ENCODE data around the gene ADARB2. TPM values are rescaled to one million over a fixed set of nuclear protein-coding genes. Genes with fewer than 3 reads are reported as not detected.

The ADARB2 gene
- total and polyA plus RNA-seq, 2 experiments from 2014 or later = 0.13 to 0.48 TPM

DNA sequence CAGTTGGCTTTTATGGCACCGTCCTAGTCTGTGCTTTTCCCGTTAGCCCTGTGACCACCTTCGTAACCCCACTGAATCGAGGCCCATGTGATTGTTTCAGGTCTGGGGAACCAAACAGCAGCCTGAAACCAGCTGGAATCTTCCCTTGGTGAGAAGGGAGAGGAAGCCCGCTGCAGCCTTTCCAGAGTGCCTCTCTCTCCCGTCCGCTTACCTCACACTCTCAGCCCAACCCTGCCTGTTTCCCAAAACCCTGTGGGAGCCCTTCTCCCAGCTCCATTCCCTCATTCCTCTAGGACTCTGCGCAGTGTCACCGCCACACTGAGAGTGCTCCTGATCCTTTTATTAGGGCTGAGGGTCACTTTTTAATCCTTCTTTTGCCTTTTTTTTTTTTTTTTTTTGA lies 541.5 kb downstream of the ADARB2 start:
- Histone ChIP-seq H3K27me3 (no peaks in the 10 kb centered on the region), H2AFZ (no peak overlapping the region), H3K36me3 (replicated peaks; ENCODE audit: insufficient read depth, low read depth) (no peaks in the 10 kb centered on the region), H3K79me2 (no peaks in the 10 kb centered on the region), H3K9me3 (ENCODE audit: low read depth) (no peaks in the 10 kb centered on the region), H3K4me3 (no peak overlapping the region), H3K27ac (peak overlapping the region; percentile 66), H3K9me2 (replicated peaks; ENCODE audit: insufficient read depth) (no peaks in the 10 kb centered on the region), H3K4me1 (ENCODE audit: insufficient read depth) (no peaks in the 10 kb centered on the region), H3K4me2 (peak overlapping the region; percentile 35), H4K20me1 (ENCODE audit: insufficient read depth, poor library complexity, severe bottlenecking) (no peaks in the 10 kb centered on the region)
- no peak for DNase-seq (ENCODE audit: low spot score)
- WGBS (ENCODE audit: low lambda C conversion rate, missing lambda C conversion rate) = 57% methylated on average over 9 of the region's 9 CpGs
- TF ChIP-seq, protein P1, sequence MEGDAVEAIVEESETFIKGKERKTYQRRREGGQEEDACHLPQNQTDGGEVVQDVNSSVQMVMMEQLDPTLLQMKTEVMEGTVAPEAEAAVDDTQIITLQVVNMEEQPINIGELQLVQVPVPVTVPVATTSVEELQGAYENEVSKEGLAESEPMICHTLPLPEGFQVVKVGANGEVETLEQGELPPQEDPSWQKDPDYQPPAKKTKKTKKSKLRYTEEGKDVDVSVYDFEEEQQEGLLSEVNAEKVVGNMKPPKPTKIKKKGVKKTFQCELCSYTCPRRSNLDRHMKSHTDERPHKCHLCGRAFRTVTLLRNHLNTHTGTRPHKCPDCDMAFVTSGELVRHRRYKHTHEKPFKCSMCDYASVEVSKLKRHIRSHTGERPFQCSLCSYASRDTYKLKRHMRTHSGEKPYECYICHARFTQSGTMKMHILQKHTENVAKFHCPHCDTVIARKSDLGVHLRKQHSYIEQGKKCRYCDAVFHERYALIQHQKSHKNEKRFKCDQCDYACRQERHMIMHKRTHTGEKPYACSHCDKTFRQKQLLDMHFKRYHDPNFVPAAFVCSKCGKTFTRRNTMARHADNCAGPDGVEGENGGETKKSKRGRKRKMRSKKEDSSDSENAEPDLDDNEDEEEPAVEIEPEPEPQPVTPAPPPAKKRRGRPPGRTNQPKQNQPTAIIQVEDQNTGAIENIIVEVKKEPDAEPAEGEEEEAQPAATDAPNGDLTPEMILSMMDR (IDR thresholded peaks at IDR 0.05; ENCODE audit: poor library complexity) = no peak
- TF ChIP-seq EZH2 (IDR thresholded peaks at IDR 0.05; ENCODE audit: borderline replicate concordance) (no peak), EZH2phosphoT487 (IDR thresholded peaks at IDR 0.05; ENCODE audit: low read depth, severe bottlenecking, unreplicated experiment) (no peak)

DNA sequence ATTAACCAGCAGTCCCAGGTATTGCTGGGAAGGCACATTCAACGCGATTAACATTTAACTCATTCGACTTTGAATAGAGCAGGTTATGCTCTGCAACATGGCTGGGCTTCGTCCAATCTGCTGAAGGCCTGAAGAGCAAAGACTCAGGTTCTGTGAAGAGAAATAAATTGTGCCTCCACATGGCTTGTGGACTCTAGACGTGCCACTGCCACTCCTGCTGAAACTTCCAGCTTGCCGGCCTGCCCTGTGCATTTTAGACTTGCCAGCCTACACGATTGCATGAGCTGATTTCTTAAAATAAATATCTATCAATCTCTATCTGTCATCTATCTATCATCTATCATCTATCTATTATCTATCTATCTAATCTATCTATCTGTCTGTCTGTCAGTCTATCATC lies 543.2 kb downstream of the ADARB2 start:
- TF ChIP-seq EZH2 (IDR thresholded peaks at IDR 0.05; ENCODE audit: borderline replicate concordance) = no peak
- H4K20me1 ChIP-seq (ENCODE audit: insufficient read depth, poor library complexity, severe bottlenecking) = no peaks in the 10 kb centered on the region
- 66% methylated on average over 7 of the region's 7 CpGs for WGBS (ENCODE audit: low lambda C conversion rate, missing lambda C conversion rate)

DNA sequence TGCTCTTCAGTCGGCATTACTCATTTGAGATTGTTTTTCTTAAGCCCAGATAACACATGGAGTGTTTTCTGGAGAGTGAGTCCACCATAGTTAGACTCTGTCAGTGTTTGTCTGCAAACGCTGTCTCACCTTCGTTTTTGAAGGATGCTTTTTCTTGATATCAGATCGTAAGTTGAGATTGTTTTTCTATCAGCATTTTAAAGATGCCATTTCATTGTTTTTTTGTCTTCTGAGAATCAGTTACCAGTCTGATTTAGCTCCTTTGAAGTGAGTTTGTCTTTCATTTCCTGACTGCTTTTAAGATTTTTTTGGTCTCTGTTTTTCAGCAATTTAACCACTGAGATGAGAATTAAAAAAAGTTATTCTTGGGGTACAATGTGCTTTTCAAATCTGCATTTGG lies 543.8 kb downstream of the ADARB2 start:
- Histone ChIP-seq H3K4me3 (no peak overlapping the region), H4K20me1 (ENCODE audit: insufficient read depth, poor library complexity, severe bottlenecking) (no peaks in the 10 kb centered on the region), H2AFZ (no peak overlapping the region), H3K27ac (no peak overlapping the region), H3K27me3 (no peaks in the 10 kb centered on the region), H3K9me2 (replicated peaks; ENCODE audit: insufficient read depth) (no peaks in the 10 kb centered on the region), H3K79me2 (no peaks in the 10 kb centered on the region), H3K4me2 (no peak overlapping the region), H3K9me3 (ENCODE audit: low read depth) (no peaks in the 10 kb centered on the region), H3K4me1 (ENCODE audit: insufficient read depth) (no peaks in the 10 kb centered on the region), H3K36me3 (replicated peaks; ENCODE audit: insufficient read depth, low read depth) (no peaks in the 10 kb centered on the region)
- DNase-seq (ENCODE audit: low spot score) = no peak
- WGBS (ENCODE audit: low lambda C conversion rate, missing lambda C conversion rate) = 68% methylated on average over 4 of the region's 4 CpGs
- TF ChIP-seq EZH2phosphoT487 (IDR thresholded peaks at IDR 0.05; ENCODE audit: low read depth, severe bottlenecking, unreplicated experiment) = no peak
- no peak for TF ChIP-seq EZH2 (IDR thresholded peaks at IDR 0.05; ENCODE audit: borderline replicate concordance)
- TF ChIP-seq, protein P1 (IDR thresholded peaks at IDR 0.05; ENCODE audit: poor library complexity) = no peak

More for the DNA sequence above, 543.2 kb downstream of the ADARB2 start:
- Histone ChIP-seq H3K79me2 (no peaks in the 10 kb centered on the region), H3K4me1 (ENCODE audit: insufficient read depth) (no peaks in the 10 kb centered on the region), H3K9me2 (replicated peaks; ENCODE audit: insufficient read depth) (no peaks in the 10 kb centered on the region), H3K4me3 (no peak overlapping the region), H3K4me2 (no peak overlapping the region), H3K9me3 (ENCODE audit: low read depth) (no peaks in the 10 kb centered on the region), H3K27me3 (no peaks in the 10 kb centered on the region), H3K36me3 (replicated peaks; ENCODE audit: insufficient read depth, low read depth) (no peaks in the 10 kb centered on the region), H3K27ac (no peak overlapping the region), H2AFZ (no peak overlapping the region)
- DNase-seq (ENCODE audit: low spot score) = no peak

DNA sequence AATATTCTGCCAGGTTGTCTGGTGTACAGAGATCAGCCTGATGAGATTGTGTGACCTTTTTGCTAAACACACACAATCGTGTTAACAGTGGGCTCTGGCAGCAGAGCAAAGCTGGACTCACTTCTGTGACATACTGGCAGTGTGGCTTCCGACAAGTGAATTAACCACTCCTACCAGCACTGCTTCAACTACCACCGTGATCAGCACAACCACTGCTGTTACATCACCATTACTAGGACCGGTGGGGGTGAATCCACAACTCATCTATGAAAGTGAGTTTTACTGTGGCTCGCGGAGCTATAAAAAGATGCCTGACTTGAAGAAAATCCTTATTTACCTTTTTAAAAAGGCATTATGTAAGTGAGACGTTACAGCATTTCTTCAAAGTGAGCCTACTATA lies 545.6 kb downstream of the ADARB2 start:
- no peaks in the 10 kb centered on the region for H3K27me3 ChIP-seq
- no peak overlapping the region for H3K4me2 ChIP-seq
- H2AFZ ChIP-seq = no peak overlapping the region
- no peaks in the 10 kb centered on the region for H3K4me1 ChIP-seq (ENCODE audit: insufficient read depth)
- no peaks in the 10 kb centered on the region for H3K9me2 ChIP-seq (replicated peaks; ENCODE audit: insufficient read depth)
- H3K9me3 ChIP-seq (ENCODE audit: low read depth) = no peaks in the 10 kb centered on the region
- H3K27ac ChIP-seq = no peak overlapping the region
- no peak for DNase-seq (ENCODE audit: low spot score)
- no peaks in the 10 kb centered on the region for H4K20me1 ChIP-seq (ENCODE audit: insufficient read depth, poor library complexity, severe bottlenecking)
- H3K79me2 ChIP-seq = no peaks in the 10 kb centered on the region
- WGBS (ENCODE audit: low lambda C conversion rate, missing lambda C conversion rate) = 69% methylated on average over 7 of the region's 7 CpGs
- TF ChIP-seq EZH2phosphoT487 (IDR thresholded peaks at IDR 0.05; ENCODE audit: low read depth, severe bottlenecking, unreplicated experiment) (no peak), EZH2 (IDR thresholded peaks at IDR 0.05; ENCODE audit: borderline replicate concordance) (no peak)
- TF ChIP-seq, protein P1 (IDR thresholded peaks at IDR 0.05; ENCODE audit: poor library complexity) = no peak
- H3K36me3 ChIP-seq (replicated peaks; ENCODE audit: insufficient read depth, low read depth) = no peaks in the 10 kb centered on the region
- H3K4me3 ChIP-seq = no peak overlapping the region

Data from hepatocyte (in vitro differentiated cells).